ENCODE measurements around the gene PRKCB.

GRCh38 chr16:23953476-23953875 is 117.7 kb downstream of the PRKCB start:
- TF ChIP-seq CTCF (IDR thresholded peaks at IDR 0.05) (no peak), REST (IDR thresholded peaks at IDR 0.05) (no peak), POLR2A (IDR thresholded peaks at IDR 0.05; ENCODE audit: low read length) (no peak), PHF8 (IDR thresholded peaks at IDR 0.05; ENCODE audit: borderline replicate concordance, low read depth) (no peak), NFE2L2 (conservative IDR thresholded peaks at IDR 0.05; ENCODE audit: low read length) (no peak), E2F6 (IDR thresholded peaks at IDR 0.05; ENCODE audit: borderline replicate concordance, low read depth) (no peak), EP300 (IDR thresholded peaks at IDR 0.05) (no peak), EHMT2 (IDR thresholded peaks at IDR 0.05; ENCODE audit: low read depth) (no peak), ZFP36 (IDR thresholded peaks at IDR 0.05; ENCODE audit: borderline replicate concordance, partially characterized antibody) (no peak), MAZ (IDR thresholded peaks at IDR 0.05; ENCODE audit: borderline replicate concordance, low read depth, low read length) (no peak)

Data from A549 (cell line).